BJ (cell line): ENCODE results near the gene NRBP1. TPM values are rescaled to one million over a fixed set of nuclear protein-coding genes. Genes with fewer than 3 reads are reported as not detected.

Experiments used
- CTCF ChIA-PET: fragments of 350-600 bp; formaldehyde crosslinking; extraction: SDS; loops from one replicate; lab custom pipeline; 2021; ENCODE audit warnings: antibody characterized with exemption, inconsistent platforms; lab: Yijun Ruan, JAX
- POLR2A ChIA-PET: fragments of 300-600 bp; sonication (Branson Sonifier 250); formaldehyde crosslinking; extraction: SDS; loops from one replicate; lab custom pipeline; 2021; ENCODE audit warnings: antibody characterized with exemption; lab: Charles Lee
- DNase-seq: peaks from one replicate; pipeline ENCODE4 v3.0.0-alpha.2; 2011; ENCODE audit warnings: low read depth
- H3K27me3 ChIP-seq: 2 replicates; pipeline ENCODE4 v1.6.0; 2011; ENCODE audit warnings: low read length; ENCODE audit not compliant: control insufficient read depth, insufficient read depth
- H3K36me3 ChIP-seq: 2 replicates; pipeline ENCODE4 v1.5.1; 2011; ENCODE audit warnings: low read length; ENCODE audit not compliant: control insufficient read depth, insufficient read depth
- H3K4me3 ChIP-seq: 2 replicates; pipeline ENCODE4 v1.5.1; 2011; ENCODE audit warnings: low read depth, mild to moderate bottlenecking, control low read depth, low read length
- polyA plus RNA-seq: library from polyadenylated mRNA; depleted of rRNA; stranded (reverse); fragments of >200 nt; gene quantifications from 2 replicates; pipeline ENCODE4 v1.2.3, GENCODE V29; 2011
- TF ChIP-seq, protein P1 (sequence below): IDR thresholded peaks from 2 replicates; pipeline ENCODE4 v1.5.1; 2011; ENCODE audit warnings: low read depth, mild to moderate bottlenecking, control low read depth, inconsistent platforms, low read length, moderate library complexity; ENCODE audit not compliant: insufficient read depth

NRBP1 gene
- polyA plus RNA-seq, 1 experiment: 270 TPM

DNA sequence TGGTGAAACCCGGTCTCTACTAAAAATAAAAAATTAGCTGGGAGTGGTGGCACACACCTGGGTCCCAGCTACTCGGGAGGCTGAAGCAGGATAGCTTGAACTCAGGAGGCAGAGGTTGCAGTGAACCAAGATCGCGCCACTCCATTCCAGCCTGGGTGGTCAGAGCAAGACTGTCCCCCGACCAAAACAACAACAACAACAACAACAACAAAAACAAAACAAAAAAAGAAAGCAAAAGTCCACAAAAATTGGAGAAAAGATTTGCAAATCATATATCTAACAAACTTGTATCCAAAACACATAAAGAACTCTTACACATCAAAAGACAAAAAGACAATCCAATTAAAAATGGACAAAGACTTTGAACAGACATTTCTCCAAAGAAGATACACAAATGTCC, 29.5 kb upstream of the NRBP1 start:
- ChIA-PET POLR2A (no interaction called here), CTCF (no interaction called here)
- Histone ChIP-seq H3K36me3 (no peaks in the 10 kb centered on the region), H3K4me3 (no peak overlapping the region), H3K27me3 (no peaks in the 10 kb centered on the region)
- no peak for DNase-seq
- TF ChIP-seq, protein P1, sequence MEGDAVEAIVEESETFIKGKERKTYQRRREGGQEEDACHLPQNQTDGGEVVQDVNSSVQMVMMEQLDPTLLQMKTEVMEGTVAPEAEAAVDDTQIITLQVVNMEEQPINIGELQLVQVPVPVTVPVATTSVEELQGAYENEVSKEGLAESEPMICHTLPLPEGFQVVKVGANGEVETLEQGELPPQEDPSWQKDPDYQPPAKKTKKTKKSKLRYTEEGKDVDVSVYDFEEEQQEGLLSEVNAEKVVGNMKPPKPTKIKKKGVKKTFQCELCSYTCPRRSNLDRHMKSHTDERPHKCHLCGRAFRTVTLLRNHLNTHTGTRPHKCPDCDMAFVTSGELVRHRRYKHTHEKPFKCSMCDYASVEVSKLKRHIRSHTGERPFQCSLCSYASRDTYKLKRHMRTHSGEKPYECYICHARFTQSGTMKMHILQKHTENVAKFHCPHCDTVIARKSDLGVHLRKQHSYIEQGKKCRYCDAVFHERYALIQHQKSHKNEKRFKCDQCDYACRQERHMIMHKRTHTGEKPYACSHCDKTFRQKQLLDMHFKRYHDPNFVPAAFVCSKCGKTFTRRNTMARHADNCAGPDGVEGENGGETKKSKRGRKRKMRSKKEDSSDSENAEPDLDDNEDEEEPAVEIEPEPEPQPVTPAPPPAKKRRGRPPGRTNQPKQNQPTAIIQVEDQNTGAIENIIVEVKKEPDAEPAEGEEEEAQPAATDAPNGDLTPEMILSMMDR: no peak

DNA sequence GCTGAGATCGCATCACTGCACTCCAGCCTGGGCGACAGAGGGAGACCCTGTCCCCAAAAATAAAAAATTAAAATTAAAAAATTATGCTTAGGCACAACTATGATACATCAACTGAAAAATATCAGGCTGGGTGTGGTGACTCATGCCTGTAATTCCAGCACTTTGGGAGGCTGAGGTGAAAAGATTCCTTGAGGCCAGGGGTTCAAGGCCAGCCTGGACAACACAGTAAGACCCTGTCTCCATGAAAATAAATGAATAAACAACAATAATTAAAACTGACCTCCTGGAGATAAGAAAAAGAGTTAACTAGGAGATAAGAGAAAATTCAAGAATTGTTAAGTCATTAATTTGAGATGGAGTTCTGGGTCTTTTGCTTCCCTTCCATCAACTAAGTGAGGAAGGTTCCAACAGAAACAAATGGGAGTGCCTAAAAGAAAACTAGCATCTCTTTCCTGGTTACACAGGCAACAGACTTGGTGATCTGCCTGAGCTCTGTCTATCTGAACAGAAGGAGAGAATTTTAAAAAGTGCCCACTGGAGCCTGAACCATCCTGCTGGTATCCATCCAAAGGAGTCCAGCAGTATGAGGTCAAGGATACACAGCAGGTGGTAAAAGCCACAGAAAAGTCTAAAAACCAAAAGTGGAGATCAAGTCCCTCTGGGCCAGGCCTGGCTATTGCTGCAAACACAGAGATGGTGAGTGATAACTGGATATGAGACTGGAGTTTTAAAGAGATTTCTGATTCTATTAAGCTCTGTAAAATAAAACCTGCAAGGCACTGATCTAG, 27.9 kb upstream of the NRBP1 start:
- CTCF ChIA-PET: interaction anchor here (0.8 kb wide), 1 partner anchor 31 kb away, joined by 3 read pairs; no protein-coding TSS in a partner anchor
- Histone ChIP-seq H3K27me3 (no peaks in the 10 kb centered on the region), H3K4me3 (no peak overlapping the region), H3K36me3 (no peaks in the 10 kb centered on the region; the same call in 1 of the 2 replicates)
- TF ChIP-seq, protein P1: no peak
- DNase-seq: no peak
- POLR2A ChIA-PET: no interaction called here

DNA sequence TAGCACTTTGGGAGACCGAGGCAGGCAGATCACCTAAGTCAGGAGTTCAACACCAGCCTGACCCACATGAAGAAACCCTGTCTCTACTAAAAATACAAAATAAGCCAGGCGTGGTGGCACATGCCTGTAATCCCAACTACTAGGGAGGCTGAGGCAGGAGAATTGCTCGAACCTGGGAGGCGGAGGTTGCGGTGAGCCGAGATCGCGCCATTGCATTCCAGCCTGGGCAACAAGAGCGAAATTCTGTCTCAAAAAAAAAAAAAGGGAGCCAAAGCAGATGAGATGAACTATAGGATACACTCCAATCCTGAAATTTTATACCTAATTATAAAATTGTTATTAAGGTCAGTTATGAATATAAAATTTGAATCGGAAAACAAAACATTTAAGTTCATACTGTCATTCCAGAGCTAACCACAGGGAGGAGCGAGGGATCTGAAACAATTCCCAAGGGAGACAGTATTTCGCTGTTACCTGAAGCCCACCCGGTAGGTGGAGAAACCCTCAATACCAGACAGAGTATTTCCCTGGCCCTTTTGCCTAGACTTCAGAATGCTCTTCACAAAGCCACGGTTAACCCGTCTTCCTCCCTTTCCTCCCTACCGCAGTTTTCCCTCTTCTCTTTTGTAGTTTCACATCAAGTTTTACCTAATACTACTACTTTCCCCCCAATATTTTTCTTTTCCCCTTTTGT, 20.5 kb upstream of the NRBP1 start:
- POLR2A ChIA-PET: interaction anchor here (0.6 kb wide), 1 partner anchor 1722 kb away, joined by 3 read pairs; no protein-coding TSS in a partner anchor
- H3K4me3 ChIP-seq: peak overlapping the region; percentile 99
- no peaks in the 10 kb centered on the region for H3K27me3 ChIP-seq
- no peaks in the 10 kb centered on the region; the same call in 1 of the 2 replicates for H3K36me3 ChIP-seq
- DNase-seq: no peak
- CTCF ChIA-PET: interaction anchor here (0.7 to 2.5 kb wide), 9 partner anchors 13 to 276 kb away, joined by 3 to 7 read pairs (median 3); partner anchors contain the start of genes NRBP1 and ZNF513
- TF ChIP-seq, protein P1: peak; percentile 60

DNA sequence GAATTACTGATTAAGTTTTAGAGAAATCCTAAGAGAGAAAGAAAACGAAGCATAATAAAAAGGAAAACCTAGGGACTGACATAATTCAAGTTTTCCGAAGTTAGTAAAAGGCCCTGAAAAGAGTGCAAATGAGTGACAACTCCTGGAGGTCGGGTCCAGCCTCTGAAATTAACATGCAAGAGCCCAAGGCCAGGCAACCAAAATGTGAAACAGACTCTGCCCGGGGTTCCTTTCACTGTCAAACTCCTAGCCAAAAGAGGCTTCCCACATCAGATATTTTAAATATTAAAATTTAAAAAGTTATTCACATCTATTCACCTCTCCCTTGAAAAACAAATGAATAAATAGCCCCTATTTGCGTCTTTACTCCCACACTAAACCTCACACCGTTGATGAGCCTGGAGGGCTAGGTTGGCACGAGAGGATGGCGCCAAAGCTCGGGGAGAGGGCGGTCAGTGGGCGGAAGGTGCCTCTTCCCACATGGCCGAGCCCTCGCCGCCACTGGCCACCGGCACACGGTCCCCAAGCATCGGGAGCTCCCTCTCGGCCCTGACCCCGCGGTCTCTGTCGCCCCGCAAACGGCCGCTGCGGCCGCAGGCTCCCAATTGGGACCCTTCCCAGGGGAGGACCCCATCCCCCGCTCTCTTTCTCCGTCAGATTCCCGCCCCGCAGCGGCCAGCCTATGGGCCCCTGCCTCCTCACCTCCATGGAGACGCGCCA, 19.7 kb upstream of the NRBP1 start:
- TF ChIP-seq, protein P1: no peak
- CTCF ChIA-PET: interaction anchor here (0.6 to 2.5 kb wide), 14 partner anchors 13 to 644 kb away, joined by 3 to 11 read pairs (median 3); partner anchors contain the start of genes NRBP1 and ZNF513
- H3K36me3 ChIP-seq: no peaks in the 10 kb centered on the region; the same call in 1 of the 2 replicates
- no peak for DNase-seq
- no peaks in the 10 kb centered on the region for H3K27me3 ChIP-seq
- H3K4me3 ChIP-seq: peak overlapping the region; percentile 99
- POLR2A ChIA-PET: interaction anchor here (0.6 kb wide), 2 partner anchors 247 to 1721 kb away, joined by 3 to 4 read pairs; no protein-coding TSS in a partner anchor
